ENCODE measurements around the gene ARHGEF1.

The ARHGEF1 gene

GRCh38 chr19:41882568-41883462 lies at the start of gene ARHGEF1:
ARHGEF1 (plus strand) TSS chr19:41883184; CDS start chr19:41888083, 4,899 bp downstream.
- no peak for DNase-seq (ENCODE audit: low spot score)

- DNase-seq (ENCODE audit: low spot score), result no peak
Measured at GRCh38 chr19:41837981-41838708, 44.8 kb upstream of the ARHGEF1 start.

- no peak for DNase-seq (ENCODE audit: low spot score)
Measured at GRCh38 chr19:41839211-41839610, 43.8 kb upstream of the ARHGEF1 start.

- no peak for DNase-seq (ENCODE audit: low spot score)
Measured at GRCh38 chr19:41843371-41843770, 39.6 kb upstream of the ARHGEF1 start.

- DNase-seq (ENCODE audit: low spot score), result no peak
Measured at GRCh38 chr19:41844601-41845000, 38.4 kb upstream of the ARHGEF1 start, which contains the start of gene LYPD4. LYPD4 (minus strand) TSS chr19:41844683; CDS start chr19:41839285, 5,398 bp downstream.

GRCh38 chr19:41845001-41845050 lies 38.2 kb upstream of the ARHGEF1 start, which contains the start of gene DMRTC2:
DMRTC2 (plus strand) TSS chr19:41845042; CDS start chr19:41847429, 2,387 bp downstream.
- DNase-seq (ENCODE audit: low spot score), result no peak

- no peak for DNase-seq (ENCODE audit: low spot score)
Measured at GRCh38 chr19:41845051-41845590, 37.9 kb upstream of the ARHGEF1 start.

- DNase-seq (ENCODE audit: low spot score), result no peak
Measured at GRCh38 chr19:41847351-41848105, 35.5 kb upstream of the ARHGEF1 start.

- no peak for DNase-seq (ENCODE audit: low spot score)
Measured at GRCh38 chr19:41848666-41849065, 34.3 kb upstream of the ARHGEF1 start.

GRCh38 chr19:41849067-41849466 lies 33.9 kb upstream of the ARHGEF1 start:
- no peak for DNase-seq (ENCODE audit: low spot score)

- DNase-seq (ENCODE audit: low spot score), result no peak
Measured at GRCh38 chr19:41850381-41850780, 32.6 kb upstream of the ARHGEF1 start.

- no peak for DNase-seq (ENCODE audit: low spot score)
Measured at GRCh38 chr19:41851456-41851855, 31.5 kb upstream of the ARHGEF1 start.

GRCh38 chr19:41853344-41853743 lies 29.6 kb upstream of the ARHGEF1 start:
- DNase-seq (ENCODE audit: low spot score), result no peak

GRCh38 chr19:41853768-41854167 lies 29.2 kb upstream of the ARHGEF1 start:
- no peak for DNase-seq (ENCODE audit: low spot score)

- no peak for DNase-seq (ENCODE audit: low spot score)
Measured at GRCh38 chr19:41859213-41859617, 23.8 kb upstream of the ARHGEF1 start.

GRCh38 chr19:41859618-41860418 lies 23.2 kb upstream of the ARHGEF1 start, which contains the start of gene RPS19:
RPS19 (plus strand) TSS chr19:41860255; CDS start chr19:41860775, 520 bp downstream.
- peak; percentile 99 for DNase-seq (ENCODE audit: low spot score)

GRCh38 chr19:41860419-41861115 lies 22.4 kb upstream of the ARHGEF1 start:
- DNase-seq (ENCODE audit: low spot score), result peak; percentile 20

GRCh38 chr19:41861116-41861768 lies 21.7 kb upstream of the ARHGEF1 start:
- no peak for DNase-seq (ENCODE audit: low spot score)

GRCh38 chr19:41861846-41862245 lies 21.1 kb upstream of the ARHGEF1 start:
- DNase-seq (ENCODE audit: low spot score), result no peak

- no peak for DNase-seq (ENCODE audit: low spot score)
Measured at GRCh38 chr19:41862445-41862986, 20.5 kb upstream of the ARHGEF1 start.
